PC-3 (cell line): ENCODE measurements around the gene ITK. TPM values are rescaled to one million over a fixed set of nuclear protein-coding genes. Genes with fewer than 3 reads are reported as not detected.

ENCODE experiments used
- ATAC-seq: fragments of 200-7000 bp; cut with Tn5 transposase; 2 replicates; pipeline ENCODE4 v1.9.1; 2020; ENCODE audit warnings: mild to moderate bottlenecking, moderate library complexity
- BruUV-seq: library from RNA; stranded (reverse); fragments of 400-500 nt; replicated peaks from 2 replicates; lab custom pipeline; 2021; lab: Mats Ljungman, UMichigan
- CTCF ChIA-PET: fragments of 300-600 bp; sonication (Branson Sonifier 250); formaldehyde crosslinking; loops from one replicate; lab custom pipeline; 2022; ENCODE audit warnings: antibody characterized with exemption; lab: Charles Lee
- POLR2A ChIA-PET: fragments of 300-600 bp; sonication (Branson Sonifier 250); formaldehyde crosslinking; loops from one replicate; lab custom pipeline; 2022; ENCODE audit warnings: antibody characterized with exemption; ENCODE audit not compliant: unreplicated experiment; lab: Charles Lee
- DNase-seq: peaks from one replicate; pipeline ENCODE4 v3.0.0-alpha.2; 2015
- H2AFZ ChIP-seq: fragments of 300-600 bp; sonication (generic); 2 replicates; pipeline ENCODE4 v1.6.0; 2016; ENCODE audit warnings: antibody characterized with exemption, low read length
- H3F3A ChIP-seq: fragments of 300-600 bp; sonication (generic); one replicate; pipeline ENCODE4 v1.6.0; 2017; ENCODE audit warnings: antibody characterized with exemption, low read length, control low read depth, mild to moderate bottlenecking; ENCODE audit not compliant: unreplicated experiment
- H3K27ac ChIP-seq: fragments of 300-600 bp; sonication (generic); 2 replicates; pipeline ENCODE4 v1.5.1; 2016; ENCODE audit warnings: mild to moderate bottlenecking, low read length
- H3K27me3 ChIP-seq: fragments of 300-600 bp; sonication (generic); 2 replicates; pipeline ENCODE4 v1.6.1; 2016; ENCODE audit warnings: low read length, mixed read lengths
- H3K36me3 ChIP-seq: fragments of 300-600 bp; sonication (generic); 2 replicates; pipeline ENCODE4 v1.6.1; 2016; ENCODE audit warnings: low read depth, mixed run types, low read length, mixed read lengths
- H3K4me1 ChIP-seq: fragments of 300-600 bp; sonication (generic); 2 replicates; pipeline ENCODE4 v1.5.1; 2016; ENCODE audit warnings: low read length; ENCODE audit not compliant: insufficient read depth
- H3K4me2 ChIP-seq: fragments of 300-600 bp; sonication (generic); 2 replicates; pipeline ENCODE4 v1.6.0; 2016; ENCODE audit warnings: low read length
- H3K4me3 ChIP-seq: fragments of 300-600 bp; sonication (generic); 2 replicates; pipeline ENCODE4 v1.5.1; 2016; ENCODE audit warnings: mild to moderate bottlenecking, low read length, mixed read lengths
- H3K79me2 ChIP-seq: fragments of 300-600 bp; sonication (generic); 2 replicates; pipeline ENCODE4 v1.6.1; 2017; ENCODE audit warnings: low read length, mixed read lengths
- H3K9ac ChIP-seq: fragments of 300-600 bp; sonication (generic); 2 replicates; pipeline ENCODE4 v1.6.0; 2016; ENCODE audit warnings: mild to moderate bottlenecking, low read length
- H3K9me2 ChIP-seq: fragments of 300-600 bp; sonication (generic); replicated peaks from 2 replicates; pipeline ENCODE4 v1.6.1; 2016; ENCODE audit warnings: mixed run types, low read length, mixed read lengths
- H3K9me3 ChIP-seq: fragments of 300-600 bp; sonication (generic); 2 replicates; pipeline ENCODE4 v1.6.1; 2016; ENCODE audit warnings: low read length, mixed read lengths
- H4K20me1 ChIP-seq: fragments of 300-600 bp; sonication (generic); 2 replicates; pipeline ENCODE4 v1.6.1; 2016; ENCODE audit warnings: low read length, mixed read lengths
- CTCF ChIP-seq: fragments of 300-600 bp; sonication (generic); conservative IDR thresholded peaks from 2 replicates; pipeline ENCODE4 v1.5.1; 2017; ENCODE audit warnings: antibody characterized with exemption, low read depth, mild to moderate bottlenecking, low read length
- EZH2 ChIP-seq: fragments of 300-600 bp; sonication (generic); IDR thresholded peaks from one replicate; pipeline ENCODE4 v1.6.1; 2017; ENCODE audit warnings: antibody characterized with exemption, mild to moderate bottlenecking, low read length; ENCODE audit not compliant: unreplicated experiment
- EZH2phosphoT487 ChIP-seq: fragments of 300-600 bp; sonication (generic); IDR thresholded peaks from 2 replicates; pipeline ENCODE4 v1.6.1; 2018; ENCODE audit warnings: mild to moderate bottlenecking, antibody characterized with exemption, low read length, borderline replicate concordance
- intact Hi-C: fragments of 100-400 bp; cut with micrococcal nuclease; formaldehyde crosslinking; loops from 2 replicates; pipeline ENCODE4 v1.9.0; 2023
- total RNA-seq: library from RNA; depleted of rRNA; stranded (reverse); fragments of >200 nt; gene quantifications from 2 replicates; pipeline ENCODE4 v1.2.3, GENCODE V29; 2014

ITK gene
- total RNA-seq, 1 experiment from 2014 or later = 0.69 TPM

DNA sequence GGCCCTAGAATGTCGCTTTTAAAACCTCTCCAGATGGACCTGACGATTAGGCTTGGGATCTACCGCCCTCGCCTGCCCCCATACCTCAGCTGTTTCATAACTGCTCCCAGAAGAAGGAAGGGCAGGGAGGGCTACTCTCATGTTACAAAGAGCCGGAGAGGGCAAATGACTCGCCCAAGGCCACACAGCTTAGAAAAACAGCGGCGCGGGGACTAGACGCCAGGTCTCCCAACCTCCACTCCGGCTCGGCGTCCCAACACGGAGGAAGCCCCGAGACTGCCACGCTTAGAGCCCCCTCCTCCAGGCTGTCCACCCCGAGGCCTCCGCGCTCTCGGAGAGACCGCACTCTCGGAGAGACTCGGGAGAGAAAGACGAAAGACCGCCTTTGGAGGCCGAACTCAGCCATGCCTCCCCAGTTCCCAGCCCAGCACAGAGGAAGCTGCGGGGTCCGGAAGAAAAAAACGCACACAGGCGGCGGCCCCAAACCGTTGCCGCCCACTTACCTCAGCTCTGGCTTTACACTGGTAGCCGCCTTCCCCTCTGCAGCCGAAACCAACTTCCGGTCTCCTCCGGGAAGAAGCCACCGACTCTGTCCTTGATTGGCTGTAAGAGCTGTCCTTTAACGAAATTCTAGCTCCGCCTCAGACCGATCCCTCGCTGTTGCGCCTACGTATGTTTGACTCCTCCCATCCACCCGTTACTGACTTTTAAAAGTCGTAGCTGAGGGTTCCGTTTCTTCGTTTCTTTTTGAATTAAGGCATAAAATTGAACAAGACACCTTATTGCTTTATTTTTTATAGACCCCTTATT, 38.1 kb upstream of the ITK start, which contains the start of gene MED7:
MED7 (minus strand) TSS at position 549 of the 810 bp plus-strand sequence. CDS start 3,434 bp downstream, outside the sequence.
- TF ChIP-seq CTCF (no peak), EZH2 (no peak), EZH2phosphoT487 (no peak)
- Histone ChIP-seq H3K4me3 (peak within 1 kb of the TSS; percentile 79), H3K9me3 (no peaks in the 10 kb centered on the region), H3K9ac (peak within 1 kb of the TSS; percentile 87), H3K27me3 (no peaks in the 10 kb centered on the region), H3F3A (no peaks in the 10 kb centered on the region), H3K9me2 (no peaks in the 10 kb centered on the region), H3K4me2 (peak within 1 kb of the TSS; percentile 83), H3K27ac (peak within 1 kb of the TSS; percentile 16), H3K36me3 (peaks cover 20% of the 10 kb centered on the region), H3K4me1 (peaks cover 10% of the 10 kb centered on the region; the same call in 1 of the 2 replicates), H2AFZ (peak within 1 kb of the TSS; percentile 94), H3K79me2 (peaks cover 51% of the 10 kb centered on the region), H4K20me1 (no peaks in the 10 kb centered on the region)
- DNase-seq (peak; percentile 100), ATAC-seq (peak; percentile 99)
- intact Hi-C loops = loop anchor here (10.0 kb wide), 1 partner anchor 1992 kb away; no protein-coding TSS in a partner anchor
- ChIA-PET POLR2A (interaction anchor here (0.6 to 0.7 kb wide), 3 partner anchors 10 to 305 kb away, joined by 3 to 6 read pairs (median 4); no protein-coding TSS in a partner anchor), CTCF (interaction anchor here (0.6 to 2.0 kb wide), 4 partner anchors 10 to 474 kb away, joined by 3 to 15 read pairs (median 6); no protein-coding TSS in a partner anchor)
- TSS peak; percentile 73 for BruUV-seq

DNA sequence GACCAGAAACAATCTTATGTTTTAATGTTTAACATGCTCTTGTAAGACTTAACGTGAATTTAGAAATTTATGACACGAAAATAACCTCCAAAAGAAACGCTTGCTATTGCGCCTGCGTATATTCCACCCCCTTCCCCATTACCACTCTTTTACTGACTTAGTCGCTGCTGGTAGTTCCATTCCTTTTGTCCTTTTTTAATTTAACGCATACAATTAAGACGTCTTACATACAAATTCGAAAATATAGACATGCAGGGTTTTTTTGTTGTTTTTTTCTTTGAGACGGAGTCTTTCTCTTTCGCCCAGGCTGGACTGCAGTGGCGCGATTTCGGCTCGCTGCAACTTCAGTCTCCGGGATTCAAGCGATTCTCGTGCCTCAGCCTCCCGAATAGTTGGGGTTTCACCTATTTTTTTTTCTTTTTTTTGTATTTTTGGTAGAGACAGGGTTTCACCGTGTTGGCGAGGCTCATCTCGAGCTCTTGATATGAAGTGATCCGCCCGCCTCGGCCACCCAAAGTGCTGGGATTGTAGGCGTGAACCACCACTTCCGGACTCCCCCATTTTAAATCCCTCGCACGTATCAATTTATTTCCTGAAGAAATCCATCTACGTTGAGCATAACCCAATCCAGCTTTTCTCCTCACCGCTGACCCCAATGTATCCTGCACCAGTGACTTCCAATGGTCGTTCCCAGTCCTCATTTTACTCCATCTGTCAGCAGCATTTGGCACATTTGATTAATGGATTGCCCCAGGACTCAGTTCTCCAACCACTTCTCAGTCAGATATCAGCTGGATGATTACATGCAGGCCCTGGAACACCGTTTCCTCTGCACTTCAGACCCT, 37.3 kb upstream of the ITK start:
- H3K27me3 ChIP-seq = no peaks in the 10 kb centered on the region

More for the DNA sequence above, 37.3 kb upstream of the ITK start:
- TF ChIP-seq CTCF (peak; percentile 21; the same call in 1 of the 2 replicates), EZH2 (no peak)
- Histone ChIP-seq H3F3A (no peaks in the 10 kb centered on the region), H4K20me1 (no peaks in the 10 kb centered on the region), H3K4me3 (peak overlapping the region; percentile 79), H3K9me2 (no peaks in the 10 kb centered on the region), H3K9ac (peak overlapping the region; percentile 87), H3K9me3 (no peaks in the 10 kb centered on the region), H3K4me2 (peak overlapping the region; percentile 83), H3K27ac (no peak overlapping the region), H3K4me1 (peaks cover 10% of the 10 kb centered on the region; the same call in 1 of the 2 replicates), H2AFZ (peak overlapping the region; percentile 94), H3K79me2 (peaks cover 42% of the 10 kb centered on the region), H3K36me3 (peaks cover 11% of the 10 kb centered on the region; the same call in 1 of the 2 replicates)
- CTCF ChIA-PET = interaction anchor here (0.6 to 2.0 kb wide), 3 partner anchors 11 to 473 kb away, joined by 4 to 15 read pairs (median 7); no protein-coding TSS in a partner anchor
- intact Hi-C loops = loop anchor here (10.0 kb wide), 1 partner anchor 1991 kb away; no protein-coding TSS in a partner anchor
- TSS peak; percentile 99 for BruUV-seq
- no peak for DNase-seq
- peak; percentile 60 for ATAC-seq
- POLR2A ChIA-PET = interaction anchor here (0.6 to 0.7 kb wide), 3 partner anchors 11 to 306 kb away, joined by 3 to 6 read pairs (median 4); no protein-coding TSS in a partner anchor
